22Rv1 (cell line): Measurements from ENCODE around the gene SIL1.
"Not testable (repeated sequence)": the region's sequence is repeated elsewhere in the genome, so short reads cannot be mapped to it uniquely, and the experiment has no call there.

Source experiments
- H3K27ac ChIP-seq: fragments of 450-650 bp; 2 replicates; pipeline ENCODE4 v1.5.1; 2017
- ZFX ChIP-seq: fragments of 450-650 bp; IDR thresholded peaks from 2 replicates; pipeline ENCODE4 v1.6.1; 2017; ENCODE audit warnings: antibody characterized with exemption, borderline replicate concordance
- TF ChIP-seq, protein P1 (sequence below): fragments of 450-650 bp; IDR thresholded peaks from 2 replicates; pipeline ENCODE4 v1.5.1; 2017; ENCODE audit warnings: mild to moderate bottlenecking

SIL1 gene

DNA sequence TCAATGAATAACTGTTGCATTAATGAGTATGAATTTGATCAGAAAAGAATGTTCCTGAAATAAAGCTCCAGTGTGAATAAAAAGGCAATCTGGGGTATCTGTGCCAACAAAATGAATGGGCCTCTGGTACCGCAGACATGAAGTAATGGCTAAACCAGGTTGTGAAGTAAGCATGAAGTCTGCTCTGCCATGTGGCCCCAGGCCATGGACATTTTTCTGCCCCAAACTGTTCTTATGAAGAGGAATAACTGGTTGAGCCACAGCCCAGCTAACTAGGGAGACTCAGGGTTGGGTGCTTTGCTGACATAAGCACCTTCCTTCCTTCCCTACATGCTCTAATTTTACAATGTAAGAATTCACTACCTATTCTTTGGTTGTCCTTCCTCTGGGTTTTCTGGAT lies 175.6 kb downstream of the SIL1 start:
- H3K27ac ChIP-seq: no peak overlapping the region
- no peak for TF ChIP-seq ZFX
- TF ChIP-seq, protein P1, sequence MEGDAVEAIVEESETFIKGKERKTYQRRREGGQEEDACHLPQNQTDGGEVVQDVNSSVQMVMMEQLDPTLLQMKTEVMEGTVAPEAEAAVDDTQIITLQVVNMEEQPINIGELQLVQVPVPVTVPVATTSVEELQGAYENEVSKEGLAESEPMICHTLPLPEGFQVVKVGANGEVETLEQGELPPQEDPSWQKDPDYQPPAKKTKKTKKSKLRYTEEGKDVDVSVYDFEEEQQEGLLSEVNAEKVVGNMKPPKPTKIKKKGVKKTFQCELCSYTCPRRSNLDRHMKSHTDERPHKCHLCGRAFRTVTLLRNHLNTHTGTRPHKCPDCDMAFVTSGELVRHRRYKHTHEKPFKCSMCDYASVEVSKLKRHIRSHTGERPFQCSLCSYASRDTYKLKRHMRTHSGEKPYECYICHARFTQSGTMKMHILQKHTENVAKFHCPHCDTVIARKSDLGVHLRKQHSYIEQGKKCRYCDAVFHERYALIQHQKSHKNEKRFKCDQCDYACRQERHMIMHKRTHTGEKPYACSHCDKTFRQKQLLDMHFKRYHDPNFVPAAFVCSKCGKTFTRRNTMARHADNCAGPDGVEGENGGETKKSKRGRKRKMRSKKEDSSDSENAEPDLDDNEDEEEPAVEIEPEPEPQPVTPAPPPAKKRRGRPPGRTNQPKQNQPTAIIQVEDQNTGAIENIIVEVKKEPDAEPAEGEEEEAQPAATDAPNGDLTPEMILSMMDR: no peak

DNA sequence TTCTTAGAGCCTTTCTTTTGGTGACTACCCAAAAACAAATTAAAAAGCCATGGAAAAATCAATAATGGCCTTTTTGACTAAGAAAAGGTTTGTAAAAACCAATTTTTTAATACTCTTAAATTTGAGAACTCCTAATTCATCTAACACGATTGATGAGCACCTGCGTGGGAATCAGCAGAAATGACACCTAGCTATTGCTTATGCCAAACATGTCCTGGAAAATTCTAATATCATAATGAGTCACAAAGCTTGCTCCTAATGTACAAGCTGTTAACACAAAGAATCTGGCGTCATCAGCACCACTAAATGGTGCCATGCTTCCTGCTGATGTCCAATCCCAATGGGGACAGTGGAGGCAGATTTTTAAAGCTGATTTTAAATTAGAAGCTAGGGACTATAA lies 176.8 kb downstream of the SIL1 start:
- TF ChIP-seq, protein P1: no peak
- no peak for TF ChIP-seq ZFX
- H3K27ac ChIP-seq: no peak overlapping the region

DNA sequence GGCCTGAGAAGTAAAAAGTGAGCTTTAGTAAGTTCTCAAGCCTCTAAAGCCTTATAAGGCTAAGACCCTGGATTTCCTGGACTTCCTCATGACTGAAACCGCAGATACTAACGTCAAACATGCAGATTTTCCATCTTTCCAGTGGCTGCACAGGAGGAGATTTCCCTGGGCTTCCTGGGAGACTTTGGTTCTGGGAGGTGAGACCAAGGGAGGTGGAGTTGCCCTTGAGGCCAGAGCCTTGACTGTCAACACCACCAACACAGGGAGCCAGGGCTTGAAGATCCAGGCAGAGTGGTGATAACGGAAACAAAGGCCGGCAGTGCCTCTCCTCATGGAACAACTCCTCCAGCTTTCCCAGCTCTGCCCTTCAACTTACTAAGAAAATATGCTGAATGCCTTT lies 178.3 kb downstream of the SIL1 start:
- H3K27ac ChIP-seq: no peak overlapping the region
- TF ChIP-seq, protein P1: no peak
- no peak for TF ChIP-seq ZFX

DNA sequence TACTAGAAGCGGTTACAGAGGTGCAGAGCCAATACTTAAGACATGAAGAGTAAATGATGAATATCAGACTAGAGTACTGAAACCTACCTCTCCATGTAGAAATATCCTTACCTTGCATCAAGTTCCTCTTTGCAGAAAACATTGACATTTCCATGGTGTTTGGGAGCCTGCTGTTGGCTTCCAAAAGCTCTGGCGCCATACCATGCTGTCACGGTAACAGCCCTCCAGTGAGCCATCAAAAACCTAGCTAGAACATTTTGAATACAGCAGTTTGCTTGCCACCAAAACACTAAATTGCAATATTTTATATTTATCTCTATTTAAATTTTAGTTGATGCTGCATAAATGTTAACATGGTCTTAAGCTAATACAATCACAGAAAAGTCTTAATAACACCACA lies 179.0 kb downstream of the SIL1 start:
- TF ChIP-seq, protein P1: no peak
- TF ChIP-seq ZFX: no peak
- no peak overlapping the region for H3K27ac ChIP-seq

DNA sequence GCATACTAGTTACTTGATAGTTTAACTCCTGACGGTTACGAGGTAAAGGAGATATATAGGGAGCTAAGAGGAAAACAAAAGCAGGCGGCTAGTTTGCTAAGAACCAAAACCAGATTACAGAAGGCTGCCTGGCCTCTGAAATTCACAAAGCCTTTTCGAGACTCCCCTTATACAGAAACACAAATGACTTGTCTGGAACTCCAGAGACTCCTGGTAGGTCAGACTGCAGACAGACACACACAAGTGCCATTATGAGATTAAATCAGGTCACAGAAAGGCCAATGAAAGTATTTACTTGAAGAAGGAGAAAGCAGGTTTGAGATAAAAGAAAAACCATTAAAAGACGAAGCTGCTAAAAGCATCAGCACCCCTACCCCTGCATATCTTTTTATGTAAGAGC lies 180.5 kb downstream of the SIL1 start:
- TF ChIP-seq ZFX: no peak
- TF ChIP-seq, protein P1: no peak
- H3K27ac ChIP-seq: no peak overlapping the region

DNA sequence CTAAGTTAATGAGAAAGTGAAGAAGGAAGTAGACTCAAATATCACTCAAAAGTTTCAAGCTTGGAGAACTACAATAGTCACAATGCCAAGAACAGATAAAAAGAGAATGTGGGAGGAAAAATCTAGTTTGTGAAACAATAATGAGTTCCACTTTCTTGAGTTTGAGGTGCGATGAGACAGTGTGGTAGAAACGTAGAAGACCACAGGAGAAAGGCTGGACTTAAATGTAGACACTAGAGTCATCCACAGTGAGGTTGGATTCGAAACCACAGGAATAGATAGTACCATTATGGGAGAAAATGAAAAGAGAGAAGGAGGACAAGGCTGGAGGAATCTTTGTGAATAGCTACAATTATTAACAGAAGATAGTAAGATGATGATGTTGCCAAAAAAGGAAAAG lies 182.0 kb downstream of the SIL1 start:
- no peak overlapping the region for H3K27ac ChIP-seq
- no peak for TF ChIP-seq ZFX
- TF ChIP-seq, protein P1: no peak

DNA sequence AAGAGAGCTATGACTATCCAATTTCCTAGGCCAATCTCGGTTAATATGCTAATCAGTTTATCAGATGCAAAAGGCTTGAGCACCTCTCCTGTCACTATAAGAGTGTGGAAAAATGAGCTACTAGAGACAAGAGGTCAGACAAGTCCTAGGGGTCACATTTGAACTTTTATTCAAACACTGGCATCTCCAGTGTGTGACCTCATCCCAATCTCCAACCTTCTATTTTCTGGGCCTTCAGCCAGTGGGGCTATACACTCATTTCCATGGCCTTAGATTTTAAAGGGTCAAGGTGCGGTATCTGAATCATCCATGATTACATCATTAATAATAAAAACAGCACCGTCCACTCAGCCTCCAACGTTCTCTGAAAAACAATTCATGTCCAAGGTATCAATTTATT lies 183.4 kb downstream of the SIL1 start:
- TF ChIP-seq ZFX: no peak
- H3K27ac ChIP-seq: no peak overlapping the region

DNA sequence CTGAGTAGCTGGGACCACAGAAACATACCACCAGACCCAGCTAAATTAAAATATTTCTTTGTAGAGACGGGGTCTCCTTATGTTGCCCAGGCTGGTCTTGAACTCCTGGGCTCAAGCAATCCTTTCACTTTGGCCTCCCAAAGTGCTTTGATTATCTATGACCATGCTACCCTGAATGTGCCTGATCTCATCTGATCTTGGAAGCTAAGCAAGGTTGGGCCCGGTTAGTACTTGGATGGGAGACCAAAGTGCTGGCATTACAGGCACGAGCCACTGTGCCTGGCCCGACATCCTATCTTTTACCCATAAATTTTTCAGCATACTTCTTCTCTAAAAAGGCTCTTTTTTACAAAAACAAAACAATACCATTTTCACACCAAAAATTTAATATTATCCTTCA lies 186.0 kb downstream of the SIL1 start:
- TF ChIP-seq, protein P1: no peak
- no peak for TF ChIP-seq ZFX

DNA sequence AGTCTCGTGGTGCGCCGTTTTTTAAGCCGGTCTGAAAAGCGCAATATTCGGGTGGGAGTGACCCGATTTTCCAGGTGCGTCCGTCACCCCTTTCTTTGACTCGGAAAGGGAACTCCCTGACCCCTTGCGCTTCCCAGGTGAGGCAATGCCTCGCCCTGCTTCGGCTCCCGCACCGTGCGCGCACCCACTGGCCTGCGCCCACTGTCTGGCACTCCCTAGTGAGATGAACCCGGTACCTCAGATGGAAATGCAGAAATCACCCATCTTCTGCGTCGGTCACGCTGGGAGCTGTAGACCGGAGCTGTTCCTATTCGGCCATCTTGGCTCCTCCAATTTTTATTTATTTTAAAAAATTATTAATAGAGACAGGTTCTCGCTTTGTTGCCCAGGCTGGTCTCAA lies 187.0 kb downstream of the SIL1 start:
- not testable (repeated sequence) for H3K27ac ChIP-seq

More for the DNA sequence above, 186.0 kb downstream of the SIL1 start:
- no peak overlapping the region for H3K27ac ChIP-seq
